T-cell (primary cell): Measurements from ENCODE around the gene SH3RF1. TPM values are rescaled to one million over a fixed set of nuclear protein-coding genes. Genes with fewer than 3 reads are reported as not detected.

ENCODE experiments used
- ATAC-seq, 4 experiments: fragments of 200-7000 bp in 3 of 4; fragments of 150-1000 bp in 1 of 4; cut with Tn5 transposase; replicated peaks in 1 of 4; 1 replicate in 3 of 4; 2 replicates in 1 of 4; pipeline ENCODE4 v1.10.0; 2021; ENCODE audit warnings: moderate library complexity in 3 of 4, mild to moderate bottlenecking in 2 of 4, moderate number of reproducible peaks in 1 of 4
- CTCF ChIA-PET, 2 donors: fragments of 300-600 bp; sonication (Branson Sonifier 250); formaldehyde crosslinking; loops; one replicate each; lab custom pipeline; 2022; ENCODE audit warnings: antibody characterized with exemption in 2 of 2; lab: Charles Lee
- POLR2A ChIA-PET, 2 donors: fragments of 300-600 bp; sonication (Branson Sonifier 250); formaldehyde crosslinking; loops; one replicate each; lab custom pipeline; 2022; ENCODE audit warnings: antibody characterized with exemption in 2 of 2; lab: Charles Lee
- DNase-seq, 35 experiments: peaks; one replicate each; pipeline versions ENCODE4 v3.0.0 to v3.0.0-alpha.2; 2013 to 2023
- H3K27ac ChIP-seq: one replicate; pipeline ENCODE4 v1.5.1; 2013; ENCODE audit warnings: low read length
- H3K27me3 ChIP-seq, 2 experiments: replicated peaks in 1 of 2; 1 replicate in 1 of 2; 2 replicates in 1 of 2; pipeline versions ENCODE4 v1.6.1 to v1.7.0; 2013; ENCODE audit warnings: low read length in 1 of 2, mixed read lengths in 1 of 2; ENCODE audit not compliant: control insufficient read depth in 2 of 2, insufficient read depth in 2 of 2; ENCODE audit errors: extremely low read depth in 1 of 2
- H3K36me3 ChIP-seq, 2 donors: 1 replicate in 1 of 2; 2 replicates in 1 of 2; pipeline versions ENCODE4 v1.6.1 to v1.7.0; 2013; ENCODE audit warnings: low read length in 1 of 2; ENCODE audit not compliant: control insufficient read depth in 2 of 2, insufficient read depth in 1 of 2; ENCODE audit errors: extremely low read depth in 1 of 2
- H3K4me1 ChIP-seq, 2 experiments: 1 replicate in 1 of 2; 2 replicates in 1 of 2; pipeline versions ENCODE4 v1.6.1 to v1.7.0; 2013; ENCODE audit warnings: low read length in 2 of 2, mixed read lengths in 1 of 2; ENCODE audit not compliant: insufficient read depth in 2 of 2, control insufficient read depth in 1 of 2; ENCODE audit errors: extremely low read depth in 1 of 2
- H3K4me3 ChIP-seq, 2 donors: 1 replicate in 1 of 2; 2 replicates in 1 of 2; pipeline versions ENCODE4 v1.5.1 to v1.7.0; 2013; ENCODE audit warnings: mild to moderate bottlenecking in 2 of 2, low read length in 1 of 2, moderate library complexity in 1 of 2; ENCODE audit not compliant: control insufficient read depth in 1 of 2; ENCODE audit errors: extremely low read depth in 1 of 2
- H3K9me3 ChIP-seq: 2 replicates; pipeline ENCODE4 v1.7.0; 2013
- H3K27ac Mint-ChIP-seq, 2 donors: one replicate each; pipeline ENCODE4 v1.8.0; 2020 to 2021; ENCODE audit warnings: mild to moderate bottlenecking in 2 of 2, mixed read lengths in 2 of 2
- H3K27me3 Mint-ChIP-seq, 2 donors: one replicate each; pipeline ENCODE4 v1.8.0; 2021 to 2022; ENCODE audit warnings: mixed read lengths in 2 of 2
- H3K36me3 Mint-ChIP-seq: one replicate; pipeline ENCODE4 v1.8.0; 2021; ENCODE audit warnings: mixed read lengths
- H3K4me1 Mint-ChIP-seq, 3 donors: one replicate each; pipeline ENCODE4 v1.8.0; 2020 to 2022; ENCODE audit warnings: mixed read lengths in 3 of 3, mild to moderate bottlenecking in 1 of 3
- H3K4me3 Mint-ChIP-seq, 3 donors: one replicate each; pipeline ENCODE4 v1.8.0; 2020 to 2022; ENCODE audit warnings: mild to moderate bottlenecking in 3 of 3, mixed read lengths in 3 of 3, moderate library complexity in 3 of 3
- H3K9me3 Mint-ChIP-seq, 3 donors: one replicate each; pipeline ENCODE4 v1.8.0; 2020 to 2022; ENCODE audit warnings: mixed read lengths in 3 of 3
- WGBS: methylation state at CpG from one replicate; pipeline ENCODE4 v1.1.5; 2013; ENCODE audit warnings: missing lambda C conversion rate; ENCODE audit not compliant: insufficient coverage; 5-methylcytosine and 5-hydroxymethylcytosine counted together
- total RNA-seq, 35 experiments: library from RNA in 6 of 35; stranded (reverse) in 6 of 35; fragments of 120-200 nt in 1 of 35; gene quantifications; one replicate each; pipeline versions ENCODE4 v1.2.1 to v1.2.4 and lab custom pipeline; 2013 to 2026

The SH3RF1 gene
- total RNA-seq, 5 donors from 2014 or later (not counting 1 experiment from before 2014, with no cell fraction given): 0.23 to 0.60 (median 0.27) TPM; not detected in 1

- WGBS: no CpG with 5 or more reads among the region's 2 CpGs
- H3K9me3 ChIP-seq: no peaks in the 10 kb centered on the region
- ATAC-seq: no peak
These were observed 20.8 kb downstream of the SH3RF1 start for GRCh38 chr4:169249999-169250398.

GRCh38 chr4:169249214-169249973 is 21.4 kb downstream of the SH3RF1 start:
- no peak overlapping the region for H3K27ac ChIP-seq
- no peaks in the 10 kb centered on the region for H3K4me1 Mint-ChIP-seq
- WGBS: no CpG with 5 or more reads among the region's 6 CpGs
- H3K36me3 Mint-ChIP-seq: no peaks in the 10 kb centered on the region
- H3K9me3 Mint-ChIP-seq: no peaks in the 10 kb centered on the region
- H3K36me3 ChIP-seq: no peaks in the 10 kb centered on the region
- H3K4me3 Mint-ChIP-seq: no peak overlapping the region
- CTCF ChIA-PET: interaction anchor here in 1 of 2 donors (0.5 kb wide), 1 partner anchor 327 kb away, joined by 3 read pairs; no protein-coding TSS in a partner anchor
- no peak for ATAC-seq
- no peaks in the 10 kb centered on the region for H3K27me3 ChIP-seq
- no peak overlapping the region for H3K27ac Mint-ChIP-seq
- H3K27me3 Mint-ChIP-seq: peaks cover 3 to 4% of the 10 kb centered on the region in 2 donors
- DNase-seq: no peak
- H3K9me3 ChIP-seq: no peaks in the 10 kb centered on the region
- no peak overlapping the region for H3K4me3 ChIP-seq
- POLR2A ChIA-PET: no interaction called here
- H3K4me1 ChIP-seq: no peaks in the 10 kb centered on the region

More at GRCh38 chr4:169249999-169250398, 20.8 kb downstream of the SH3RF1 start:
- no peaks in the 10 kb centered on the region for H3K4me1 Mint-ChIP-seq
- Histone ChIP-seq H3K4me1 (no peaks in the 10 kb centered on the region), H3K36me3 (no peaks in the 10 kb centered on the region), H3K27me3 (no peaks in the 10 kb centered on the region), H3K27ac (no peak overlapping the region), H3K4me3 (no peak overlapping the region)
- CTCF ChIA-PET: interaction anchor here in 1 of 2 donors (0.5 kb wide), 1 partner anchor 328 kb away, joined by 3 read pairs; no protein-coding TSS in a partner anchor
- no peaks in the 10 kb centered on the region for H3K36me3 Mint-ChIP-seq
- no peak overlapping the region for H3K27ac Mint-ChIP-seq
- peaks cover 4 to 6% of the 10 kb centered on the region in 2 donors for H3K27me3 Mint-ChIP-seq
- no peak overlapping the region for H3K4me3 Mint-ChIP-seq
- no peak for DNase-seq
- POLR2A ChIA-PET: no interaction called here
- no peaks in the 10 kb centered on the region for H3K9me3 Mint-ChIP-seq

GRCh38 chr4:169248645-169249044 is 22.1 kb downstream of the SH3RF1 start:
- Mint-ChIP-seq H3K27me3 (peaks cover 6 to 12% of the 10 kb centered on the region in 2 donors), H3K4me1 (no peaks in the 10 kb centered on the region), H3K27ac (no peak overlapping the region), H3K36me3 (no peaks in the 10 kb centered on the region), H3K4me3 (no peak overlapping the region), H3K9me3 (no peaks in the 10 kb centered on the region)
- ChIA-PET POLR2A (no interaction called here), CTCF (no interaction called here)
- DNase-seq: no peak
- Histone ChIP-seq H3K4me3 (no peak overlapping the region), H3K27ac (no peak overlapping the region), H3K9me3 (no peaks in the 10 kb centered on the region), H3K27me3 (no peaks in the 10 kb centered on the region), H3K4me1 (no peaks in the 10 kb centered on the region), H3K36me3 (no peaks in the 10 kb centered on the region)
- 80% methylated on average over 1 of the region's 8 CpGs for WGBS
- no peak for ATAC-seq

- Mint-ChIP-seq H3K27me3 (peaks cover 8 to 12% of the 10 kb centered on the region in 2 donors), H3K4me3 (no peak overlapping the region), H3K36me3 (no peaks in the 10 kb centered on the region), H3K27ac (no peak overlapping the region), H3K4me1 (no peaks in the 10 kb centered on the region), H3K9me3 (no peaks in the 10 kb centered on the region)
- Histone ChIP-seq H3K4me3 (no peak overlapping the region), H3K9me3 (no peaks in the 10 kb centered on the region), H3K4me1 (no peaks in the 10 kb centered on the region), H3K27ac (no peak overlapping the region), H3K36me3 (no peaks in the 10 kb centered on the region), H3K27me3 (no peaks in the 10 kb centered on the region)
- ChIA-PET POLR2A (no interaction called here), CTCF (no interaction called here)
- 100% methylated on average over 1 of the region's 2 CpGs for WGBS
- DNase-seq: no peak
- ATAC-seq: no peak
These were observed 23.8 kb downstream of the SH3RF1 start for GRCh38 chr4:169246957-169247396.

GRCh38 chr4:169246279-169246678 is 24.5 kb downstream of the SH3RF1 start:
- Histone ChIP-seq H3K9me3 (no peaks in the 10 kb centered on the region), H3K4me3 (no peak overlapping the region), H3K27me3 (no peaks in the 10 kb centered on the region), H3K4me1 (no peaks in the 10 kb centered on the region), H3K36me3 (no peaks in the 10 kb centered on the region), H3K27ac (no peak overlapping the region)
- ChIA-PET POLR2A (no interaction called here), CTCF (interaction anchor here in 1 of 2 donors (0.8 kb wide), 1 partner anchor 61 kb away, joined by 3 read pairs; no protein-coding TSS in a partner anchor)
- H3K9me3 Mint-ChIP-seq: no peaks in the 10 kb centered on the region
- DNase-seq (no peak), ATAC-seq (no peak)
- peaks cover 8 to 12% of the 10 kb centered on the region in 2 donors for H3K27me3 Mint-ChIP-seq
- no peak overlapping the region for H3K27ac Mint-ChIP-seq
- no peaks in the 10 kb centered on the region for H3K4me1 Mint-ChIP-seq
- 86% methylated on average over 1 of the region's 3 CpGs for WGBS
- no peak overlapping the region for H3K4me3 Mint-ChIP-seq
- H3K36me3 Mint-ChIP-seq: no peaks in the 10 kb centered on the region

GRCh38 chr4:169245061-169245460 is 25.7 kb downstream of the SH3RF1 start:
- no peaks in the 10 kb centered on the region for H3K4me1 Mint-ChIP-seq

More at GRCh38 chr4:169245061-169245460, 25.7 kb downstream of the SH3RF1 start:
- Mint-ChIP-seq H3K4me3 (no peak overlapping the region), H3K36me3 (no peaks in the 10 kb centered on the region), H3K27ac (no peak overlapping the region), H3K9me3 (no peaks in the 10 kb centered on the region), H3K27me3 (peaks cover 8 to 12% of the 10 kb centered on the region in 2 donors)
- DNase-seq (no peak), ATAC-seq (no peak)
- no peak overlapping the region for H3K4me3 ChIP-seq
- H3K36me3 ChIP-seq: no peaks in the 10 kb centered on the region
- no peaks in the 10 kb centered on the region for H3K9me3 ChIP-seq
- H3K27ac ChIP-seq: no peak overlapping the region
- ChIA-PET POLR2A (no interaction called here), CTCF (no interaction called here)
- H3K4me1 ChIP-seq: no peaks in the 10 kb centered on the region
- no peaks in the 10 kb centered on the region for H3K27me3 ChIP-seq
- no CpG with 5 or more reads among the region's 2 CpGs for WGBS
